M059J (cell line): ENCODE results near the gene PSMB10. TPM values are rescaled to one million over a fixed set of nuclear protein-coding genes. Genes with fewer than 3 reads are reported as not detected.
"Not testable (repeated sequence)": the region's sequence is repeated elsewhere in the genome, so short reads cannot be mapped to it uniquely, and the experiment has no call there.

ENCODE experiments used
- DNase-seq: peaks from one replicate; pipeline ENCODE4 v3.0.0-alpha.2; 2012; ENCODE audit warnings: low read depth
- total RNA-seq: library from RNA; depleted of rRNA; stranded (reverse); fragments of >200 nt; shearing (Covaris generic); gene quantifications from 2 replicates; pipeline ENCODE4 v1.2.3, GENCODE V29; 2014

PSMB10 gene
- total RNA-seq, 1 experiment from 2014 or later: 63.5 TPM

- peak; percentile 51 for DNase-seq
Measured at GRCh38 chr16:67942200-67942509, 5.5 kb upstream of the PSMB10 start.

- DNase-seq: no peak
Measured at GRCh38 chr16:67941469-67942199, 5.0 kb upstream of the PSMB10 start.

- DNase-seq: no peak
Measured at GRCh38 chr16:67940446-67941089, 3.9 kb upstream of the PSMB10 start.

GRCh38 chr16:67939507-67940445 is 3.1 kb upstream of the PSMB10 start:
- DNase-seq: no peak

GRCh38 chr16:67937713-67938112 is 1.1 kb upstream of the PSMB10 start:
- not testable (repeated sequence) for DNase-seq

- DNase-seq: peak; percentile 86
Measured at GRCh38 chr16:67936880-67937605, 393 bp upstream of the PSMB10 start.

GRCh38 chr16:67935402-67936123 is 1.1 kb downstream of the PSMB10 start:
- DNase-seq: peak; percentile 96

GRCh38 chr16:67935101-67935401 is 1.6 kb downstream of the PSMB10 start:
- DNase-seq: no peak

GRCh38 chr16:67934306-67935100 is 2.1 kb downstream of the PSMB10 start:
- DNase-seq: no peak

GRCh38 chr16:67933805-67934204 is 2.8 kb downstream of the PSMB10 start:
- DNase-seq: no peak

GRCh38 chr16:67932462-67932840 is 4.2 kb downstream of the PSMB10 start:
- no peak for DNase-seq

- no peak for DNase-seq
Measured at GRCh38 chr16:67931712-67932461, 4.8 kb downstream of the PSMB10 start, which contains the start of gene CTRL. Gene CTRL, minus strand, starts transcription at chr16:67931862. Its CDS starts 10 bp downstream, at chr16:67931852.

- no peak for DNase-seq
Measured at GRCh38 chr16:67930678-67931211, 5.9 kb downstream of the PSMB10 start.

GRCh38 chr16:67930191-67930590 is 6.5 kb downstream of the PSMB10 start:
- DNase-seq: no peak

- peak; percentile 64 for DNase-seq
Measured at GRCh38 chr16:67928561-67929364, 7.9 kb downstream of the PSMB10 start.

GRCh38 chr16:67928147-67928546 is 8.5 kb downstream of the PSMB10 start:
- DNase-seq: no peak

- DNase-seq: no peak
Measured at GRCh38 chr16:67927131-67927941, 9.3 kb downstream of the PSMB10 start.
